SK-N-SH (cell line): ENCODE results near the gene RASD2. TPM values are rescaled to one million over a fixed set of nuclear protein-coding genes. Genes with fewer than 3 reads are reported as not detected.

Experiments
- CTCF ChIA-PET: fragments of 300-600, 350-600 bp; formaldehyde crosslinking; extraction: SDS; loops from one replicate; lab custom pipeline; 2021; lab: Yijun Ruan, JAX
- POLR2A ChIA-PET: fragments of 350-600 bp; sonication (Branson Sonifier 250); formaldehyde crosslinking; extraction: SDS; loops from one replicate; lab custom pipeline; 2020; ENCODE audit warnings: antibody characterized with exemption, inconsistent platforms; lab: Yijun Ruan, JAX
- DNase-seq: peaks from one replicate; pipeline ENCODE4 v3.0.0; 2012
- H2AFZ ChIP-seq: fragments of 200-600 bp; sonication (generic); 2 replicates; pipeline ENCODE4 v1.8.1; 2016; ENCODE audit warnings: antibody characterized with exemption, mild to moderate bottlenecking, low read depth
- H3F3A ChIP-seq: fragments of 200-600 bp; sonication (generic); replicated peaks from 2 replicates; pipeline ENCODE3; 2016; ENCODE audit warnings: antibody characterized with exemption, mild to moderate bottlenecking; ENCODE audit not compliant: insufficient read depth
- H3K27ac ChIP-seq, 2 experiments: fragments of 200-500 bp in 1 of 2; fragments of 200-600 bp in 1 of 2; sonication (Bioruptor generic) in 1 of 2; sonication (generic), shearing (Covaris generic) in 1 of 2; 2 replicates each; pipeline versions ENCODE4 v1.5.1 to v1.6.1; 2014 to 2016; ENCODE audit warnings: low read depth in 2 of 2, inconsistent platforms in 1 of 2, low read length in 1 of 2, mild to moderate bottlenecking in 1 of 2, mixed read lengths in 1 of 2
- H3K27me3 ChIP-seq: fragments of 200-600 bp; sonication (generic), shearing (Covaris generic); 2 replicates; pipeline ENCODE4 v1.6.1; 2016; ENCODE audit warnings: mixed run types; ENCODE audit not compliant: insufficient read depth
- H3K36me3 ChIP-seq, 2 experiments: fragments of 200-500 bp in 1 of 2; fragments of 200-600 bp in 1 of 2; sonication (Bioruptor generic) in 1 of 2; sonication (generic) in 1 of 2; replicated peaks in 1 of 2; 2 replicates each; pipeline versions ENCODE3 to v1.5.1; 2014 to 2016; ENCODE audit warnings: low read length in 1 of 2, mild to moderate bottlenecking in 1 of 2; ENCODE audit not compliant: insufficient read depth in 2 of 2, control insufficient read depth in 1 of 2
- H3K4me1 ChIP-seq, 2 experiments: fragments of 200-500 bp in 1 of 2; fragments of 200-600 bp in 1 of 2; sonication (Bioruptor generic) in 1 of 2; sonication (generic), shearing (Covaris generic) in 1 of 2; 2 replicates each; pipeline versions ENCODE4 v1.5.1 to v1.6.1; 2014 to 2016; ENCODE audit warnings: low read depth in 1 of 2, low read length in 1 of 2, mixed run types in 1 of 2; ENCODE audit not compliant: insufficient read depth in 2 of 2, control insufficient read depth in 1 of 2
- H3K4me2 ChIP-seq: fragments of 200-600 bp; sonication (generic), shearing (Covaris generic); 2 replicates; pipeline ENCODE4 v1.6.1; 2017; ENCODE audit warnings: mixed run types
- H3K4me3 ChIP-seq, 2 experiments: fragments of 200-500 bp in 1 of 2; fragments of 200-600 bp in 1 of 2; sonication (Bioruptor generic) in 1 of 2; sonication (generic), shearing (Covaris generic) in 1 of 2; 2 replicates each; pipeline versions ENCODE4 v1.5.1 to v1.8.1; 2014 to 2016; ENCODE audit warnings: low read depth in 2 of 2, inconsistent platforms in 1 of 2, low read length in 1 of 2, mild to moderate bottlenecking in 1 of 2, mixed read lengths in 1 of 2, moderate library complexity in 1 of 2
- H3K79me2 ChIP-seq: fragments of 200-600 bp; sonication (generic); 2 replicates; pipeline ENCODE4 v1.8.1; 2017; ENCODE audit warnings: mild to moderate bottlenecking; ENCODE audit not compliant: insufficient read depth
- H3K9ac ChIP-seq: fragments of 200-600 bp; sonication (generic); 2 replicates; pipeline ENCODE4 v1.6.1; 2017; ENCODE audit warnings: mixed run types
- H3K9me2 ChIP-seq: fragments of 200-600 bp; sonication (generic); 2 replicates; pipeline ENCODE4 v1.6.1; 2017; ENCODE audit warnings: mixed run types
- H3K9me3 ChIP-seq: fragments of 200-600 bp; sonication (generic); 2 replicates; pipeline ENCODE4 v1.6.1; 2017; ENCODE audit warnings: mixed run types, mild to moderate bottlenecking, moderate library complexity
- H4K20me1 ChIP-seq: fragments of 200-600 bp; sonication (generic); 2 replicates; pipeline ENCODE4 v1.6.1; 2017; ENCODE audit warnings: mild to moderate bottlenecking, mixed run types; ENCODE audit not compliant: insufficient read depth
- FOXJ3 ChIP-seq: sonication (generic); formaldehyde crosslinking; IDR thresholded peaks from 2 replicates; pipeline ENCODE4 v1.5.1; 2020; ENCODE audit warnings: mild to moderate bottlenecking, missing genetic modification reagents
- REST ChIP-seq: IDR thresholded peaks from 2 replicates; pipeline ENCODE4 v1.6.1; 2012; ENCODE audit warnings: mild to moderate bottlenecking, low read depth, low read length, moderate library complexity
- RFX5 ChIP-seq: IDR thresholded peaks from 2 replicates; pipeline ENCODE4 v1.6.1; 2012; ENCODE audit warnings: mild to moderate bottlenecking, improper control_type of control experiment, low read length
- RXRA ChIP-seq: IDR thresholded peaks from 2 replicates; pipeline ENCODE4 v1.4.0; 2012; ENCODE audit warnings: low read depth, mild to moderate bottlenecking, borderline replicate concordance
- WGBS: methylation state at CpG from one replicate; pipeline ENCODE4 v1.1.6; 2017; ENCODE audit warnings: low lambda C conversion rate; 5-methylcytosine and 5-hydroxymethylcytosine counted together
- polyA plus RNA-seq, 3 experiments: library from polyadenylated mRNA; depleted of rRNA; stranded (reverse); fragments of >200 nt; gene quantifications; 2 replicates each; pipeline ENCODE4 v1.2.3, GENCODE V29; 2012
- TF ChIP-seq, protein P1 (sequence below): fragments of 150-350 bp; IDR thresholded peaks from 2 replicates; pipeline ENCODE4 v1.6.1; 2017; ENCODE audit warnings: antibody characterized with exemption, low read length, low read depth, borderline replicate concordance

The RASD2 gene
- polyA plus RNA-seq, 1 of the 3 experiments (the other 2 are of a cell fraction), result 0.30 TPM

GRCh38 chr22:35600476-35600875 is 59.8 kb downstream of the RASD2 start:
- DNase-seq, result no peak
- WGBS, result 92% methylated on average over 12 of the region's 12 CpGs
- no peaks in the 10 kb centered on the region for H3K9me3 ChIP-seq
- TF ChIP-seq RFX5, result no peak
- H3K4me2 ChIP-seq, result no peak overlapping the region
- H3K79me2 ChIP-seq, result no peaks in the 10 kb centered on the region
- no peaks in the 10 kb centered on the region for H4K20me1 ChIP-seq
- no peak overlapping the region for H2AFZ ChIP-seq
- ChIA-PET CTCF (interaction anchor here (0.8 kb wide), 1 partner anchor 10 kb away, joined by 3 read pairs; no protein-coding TSS in a partner anchor), POLR2A (no interaction called here)
- H3K36me3 ChIP-seq, result no peaks in the 10 kb centered on the region
- H3K9ac ChIP-seq, result no peak overlapping the region
- H3K9me2 ChIP-seq, result no peaks in the 10 kb centered on the region
- H3K4me3 ChIP-seq, result no peak overlapping the region
- no peaks in the 10 kb centered on the region for H3K27me3 ChIP-seq
- H3F3A ChIP-seq, result peaks cover 3% of the 10 kb centered on the region
- peaks cover 0 to 12% of the 10 kb centered on the region in 2 experiments; a peak in 1 of 4 replicates for H3K4me1 ChIP-seq
- H3K27ac ChIP-seq, result no peak overlapping the region

DNA sequence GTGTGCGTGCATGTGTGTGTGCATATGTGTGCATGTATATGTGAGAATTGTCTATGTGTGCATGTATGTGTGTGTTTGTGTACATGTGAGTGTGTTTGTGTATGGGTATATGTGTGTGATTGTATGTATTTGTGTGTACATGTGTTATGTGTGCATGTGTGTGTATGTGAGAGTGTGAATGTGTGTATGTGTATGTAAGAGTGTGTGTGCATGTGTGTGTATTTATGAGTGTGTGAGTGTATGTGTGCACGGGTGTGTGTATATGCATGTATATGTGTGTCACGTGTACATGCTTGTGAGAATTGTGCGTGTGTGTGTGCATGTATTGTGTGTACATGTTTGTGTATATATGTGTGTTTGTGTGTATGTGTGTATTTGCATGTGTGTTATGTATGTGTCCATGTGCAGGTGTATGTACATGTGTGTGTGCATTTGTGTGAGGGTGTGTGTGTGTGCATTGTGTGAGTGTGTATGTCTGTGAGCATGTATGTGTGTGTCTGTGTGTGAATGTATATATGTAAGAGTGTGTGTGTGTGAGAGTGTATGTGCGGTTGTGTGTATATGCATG is 60.5 kb downstream of the RASD2 start:
- no peak overlapping the region for H3K4me2 ChIP-seq
- H4K20me1 ChIP-seq, result no peaks in the 10 kb centered on the region
- no peak for DNase-seq
- CTCF ChIA-PET, result no interaction called here
- no peaks in the 10 kb centered on the region for H3K79me2 ChIP-seq
- no peak overlapping the region for H2AFZ ChIP-seq
- POLR2A ChIA-PET, result no interaction called here
- no peaks in the 10 kb centered on the region for H3K27me3 ChIP-seq
- 88% methylated on average over 5 of the region's 5 CpGs for WGBS
- no peak for TF ChIP-seq FOXJ3 (CRISPR knock-in tag)
- no peak for TF ChIP-seq RXRA
- TF ChIP-seq, protein P1, sequence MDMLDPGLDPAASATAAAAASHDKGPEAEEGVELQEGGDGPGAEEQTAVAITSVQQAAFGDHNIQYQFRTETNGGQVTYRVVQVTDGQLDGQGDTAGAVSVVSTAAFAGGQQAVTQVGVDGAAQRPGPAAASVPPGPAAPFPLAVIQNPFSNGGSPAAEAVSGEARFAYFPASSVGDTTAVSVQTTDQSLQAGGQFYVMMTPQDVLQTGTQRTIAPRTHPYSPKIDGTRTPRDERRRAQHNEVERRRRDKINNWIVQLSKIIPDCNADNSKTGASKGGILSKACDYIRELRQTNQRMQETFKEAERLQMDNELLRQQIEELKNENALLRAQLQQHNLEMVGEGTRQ, result no peak
- no peak for TF ChIP-seq REST
- peaks cover 0 to 18% of the 10 kb centered on the region in 2 experiments; a peak in 1 of 4 replicates for H3K4me1 ChIP-seq
- H3K4me3 ChIP-seq, result no peak overlapping the region
- H3F3A ChIP-seq, result peaks cover 3% of the 10 kb centered on the region
- H3K27ac ChIP-seq, result no peak overlapping the region
- no peaks in the 10 kb centered on the region for H3K36me3 ChIP-seq
- no peaks in the 10 kb centered on the region for H3K9me3 ChIP-seq
- H3K9me2 ChIP-seq, result no peaks in the 10 kb centered on the region
- no peak overlapping the region for H3K9ac ChIP-seq
